Testis (tissue), 3 donors: ENCODE results near the gene MBNL2. TPM values are rescaled to one million over a fixed set of nuclear protein-coding genes. Genes with fewer than 3 reads are reported as not detected.
A peak's percentile ranks its signal among the peaks of the same experiment; 100 is the strongest.

Source experiments
- DNase-seq: peaks from one replicate; pipeline ENCODE4 v3.0.0-alpha.2; 2019
- H3K27ac ChIP-seq, 2 donors: fragments of 200-600 bp; sonication (generic); one replicate each; pipeline ENCODE4 v1.5.1; 2019
- H3K27me3 ChIP-seq: fragments of 200-600 bp; sonication (generic); one replicate; pipeline ENCODE4 v1.5.1; 2019
- H3K36me3 ChIP-seq: fragments of 200-600 bp; sonication (generic); one replicate; pipeline ENCODE4 v1.5.1; 2017; ENCODE audit warnings: low read depth; ENCODE audit errors: missing control alignments
- H3K4me1 ChIP-seq: fragments of 200-600 bp; sonication (generic); one replicate; pipeline ENCODE4 v1.5.1; 2019
- H3K4me3 ChIP-seq, 2 donors: fragments of 200-600 bp; sonication (generic); one replicate each; pipeline ENCODE4 v1.5.1; 2017 to 2019
- H3K9me3 ChIP-seq: fragments of 200-600 bp; sonication (generic); one replicate; pipeline ENCODE4 v1.5.1; 2017
- CTCF ChIP-seq, 3 experiments: fragments of 450-650 bp in 2 of 3; fragments of 200-600 bp in 1 of 3; sonication (generic) in 1 of 3; IDR thresholded peaks; one replicate each; pipeline ENCODE4 v1.5.1; 2016 to 2019; ENCODE audit warnings: antibody characterized with exemption in 3 of 3, mild to moderate bottlenecking in 2 of 3, moderate library complexity in 1 of 3
- POLR2A ChIP-seq: fragments of 450-650 bp; IDR thresholded peaks from one replicate; pipeline ENCODE4 v1.6.1; 2017; ENCODE audit warnings: antibody characterized with exemption, mild to moderate bottlenecking, moderate library complexity
- WGBS, 2 donors: methylation state at CpG; one replicate each; pipeline ENCODE4 v1.1.5; 2018; 5-methylcytosine and 5-hydroxymethylcytosine counted together
- intact Hi-C: fragments of 100-400 bp; cut with DNase I; formaldehyde crosslinking; loops from one replicate; pipeline ENCODE4 v1.15.1; 2023; ENCODE audit warnings: low total_unique reads
- polyA plus RNA-seq: library from polyadenylated mRNA; stranded (reverse); fragments of 350-450 nt; fragmentation: Illumina TruSeq; extraction: RNeasy Lipid Tissue Mini Kit (QIAGEN cat#74804); gene quantifications from one replicate; pipeline ENCODE4 v1.2.3, GENCODE V29; 2014; ENCODE audit warnings: low read depth, low replicate concordance; ENCODE audit not compliant: insufficient read depth
- total RNA-seq, 2 donors: library from RNA; depleted of rRNA; stranded (reverse); fragments of >200 nt; gene quantifications; one replicate each; pipeline ENCODE4 v1.2.3, GENCODE V29; 2016

The MBNL2 gene
- total and polyA plus RNA-seq, 3 donors from 2014 or later = 21.5 to 83.0 (median 69.4) TPM

- H3K36me3 ChIP-seq = no peaks in the 10 kb centered on the region
- 61 to 63% methylated on average over 6 of the region's 6 CpGs for whole genome bisulfite sequencing, 2 donors
Observed at GRCh38 chr13:97333983-97334382, 111.8 kb downstream of the MBNL2 start.

DNA sequence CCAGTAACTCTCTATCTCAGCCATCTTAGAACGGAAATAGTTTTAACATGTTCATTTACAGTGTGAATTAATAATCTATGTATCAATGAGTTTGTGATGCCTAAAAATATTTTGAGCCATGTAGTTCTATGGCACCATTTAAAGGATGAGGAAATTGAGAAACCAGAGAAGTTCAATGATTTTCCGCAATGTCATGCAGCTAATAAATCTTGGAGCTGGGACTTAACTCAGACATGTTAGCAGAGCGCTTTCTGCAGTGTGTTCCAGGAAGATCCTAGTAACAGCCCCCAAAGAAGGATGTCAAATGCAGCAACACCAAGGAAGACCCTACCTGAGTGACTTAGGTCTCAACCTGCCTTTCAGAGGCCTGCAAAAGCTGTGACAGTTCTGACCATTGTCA lies 112.6 kb downstream of the MBNL2 start:
- DNase-seq = no peak
- H3K27ac ChIP-seq = no peak overlapping the region
- H3K27me3 ChIP-seq = no peaks in the 10 kb centered on the region
- H3K4me1 ChIP-seq = peaks cover 3% of the 10 kb centered on the region
- no peaks in the 10 kb centered on the region for H3K9me3 ChIP-seq
- TF ChIP-seq CTCF (IDR thresholded peaks at IDR 0.05) (no peak), POLR2A (no peak)
- intact Hi-C loops = no loop called here
- no peaks in the 10 kb centered on the region for H3K36me3 ChIP-seq
- 96 to 97% methylated on average over 3 of the region's 3 CpGs for WGBS, 2 donors
- no peak overlapping the region for H3K4me3 ChIP-seq

More at GRCh38 chr13:97333983-97334382, 111.8 kb downstream of the MBNL2 start:
- DNase-seq = no peak
- intact Hi-C loops = no loop called here
- Histone ChIP-seq H3K27me3 (no peaks in the 10 kb centered on the region), H3K9me3 (no peaks in the 10 kb centered on the region), H3K4me3 (no peak overlapping the region), H3K4me1 (peaks cover 3% of the 10 kb centered on the region), H3K27ac (no peak overlapping the region)
- TF ChIP-seq CTCF (IDR thresholded peaks at IDR 0.05) (peak in 1 of 3 experiments; percentile 29), POLR2A (no peak)

GRCh38 chr13:97335488-97336134 lies 113.5 kb downstream of the MBNL2 start:
- Histone ChIP-seq H3K27ac (no peak overlapping the region), H3K36me3 (no peaks in the 10 kb centered on the region), H3K4me3 (no peak overlapping the region), H3K9me3 (no peaks in the 10 kb centered on the region), H3K27me3 (no peaks in the 10 kb centered on the region), H3K4me1 (peaks cover 5% of the 10 kb centered on the region)
- WGBS, 2 donors = 64 to 72% methylated on average over 6 of the region's 6 CpGs
- intact Hi-C loops = no loop called here
- DNase-seq = no peak
- TF ChIP-seq CTCF (IDR thresholded peaks at IDR 0.05) (no peak), POLR2A (no peak)

- intact Hi-C loops = no loop called here
- Histone ChIP-seq H3K27ac (no peak overlapping the region), H3K27me3 (no peaks in the 10 kb centered on the region), H3K36me3 (no peaks in the 10 kb centered on the region), H3K4me1 (peaks cover 5% of the 10 kb centered on the region), H3K9me3 (no peaks in the 10 kb centered on the region), H3K4me3 (no peak overlapping the region)
- DNase-seq = no peak
- TF ChIP-seq CTCF (IDR thresholded peaks at IDR 0.05) = no peak
- 54 to 57% methylated on average over 4 of the region's 4 CpGs for WGBS, 2 donors
Observed at GRCh38 chr13:97337985-97338499, 115.9 kb downstream of the MBNL2 start.

GRCh38 chr13:97338571-97338970 lies 116.4 kb downstream of the MBNL2 start:
- DNase-seq = no peak
- Histone ChIP-seq H3K27ac (no peak overlapping the region), H3K4me3 (no peak overlapping the region), H3K27me3 (no peaks in the 10 kb centered on the region), H3K36me3 (no peaks in the 10 kb centered on the region), H3K9me3 (no peaks in the 10 kb centered on the region), H3K4me1 (peaks cover 5% of the 10 kb centered on the region)
- 51 to 78% methylated on average over 16 of the region's 16 CpGs for WGBS, 2 donors
- no peak for TF ChIP-seq CTCF (IDR thresholded peaks at IDR 0.05)
- TF ChIP-seq POLR2A = no peak
- intact Hi-C loops = no loop called here
